B cell (primary cell): Measurements from ENCODE around the gene SLC5A2.

ENCODE experiments used
- EZH2 ChIP-seq: IDR thresholded peaks from 2 replicates; pipeline ENCODE4 v1.6.1; 2012; ENCODE audit warnings: borderline replicate concordance, low read depth, mild to moderate bottlenecking, moderate library complexity, low read length; ENCODE audit not compliant: insufficient read depth, poor library complexity, severe bottlenecking
- TF ChIP-seq, protein P1 (sequence below): fragments of 200-600 bp; IDR thresholded peaks from one replicate; pipeline ENCODE4 v1.8.0; 2022; ENCODE audit warnings: antibody characterized with exemption, mild to moderate bottlenecking

DNA sequence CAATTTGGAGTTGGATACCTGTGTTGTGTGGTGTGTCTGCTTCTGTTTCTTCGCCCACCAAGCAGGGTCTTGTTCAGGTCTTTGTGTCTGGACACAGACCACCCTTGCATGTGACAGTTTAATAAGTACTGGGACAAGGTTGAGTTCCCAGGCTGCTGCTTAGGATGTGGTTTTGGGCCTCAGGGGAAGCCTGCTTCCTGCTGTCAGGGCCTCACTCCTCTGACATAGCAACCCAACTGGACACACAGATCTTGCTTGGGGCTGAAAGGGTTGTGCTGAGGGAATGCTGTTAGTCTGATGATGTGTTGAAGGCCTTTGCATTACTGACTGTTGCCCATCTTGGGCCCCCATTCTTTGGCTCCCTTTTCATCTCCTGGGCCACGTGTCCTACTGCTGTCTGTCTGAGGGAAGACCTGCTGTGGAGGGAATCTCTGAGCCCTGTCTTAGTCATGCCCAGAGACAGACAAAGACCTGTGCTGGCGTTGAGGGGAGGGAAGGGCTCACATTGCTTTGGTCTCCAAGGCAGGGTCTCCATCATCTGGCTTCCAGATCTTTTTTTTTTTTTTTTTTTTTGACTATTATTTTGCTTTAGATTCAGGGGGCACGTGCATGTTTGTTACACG is 15.7 kb upstream of the SLC5A2 start:
- TF ChIP-seq, protein P1, sequence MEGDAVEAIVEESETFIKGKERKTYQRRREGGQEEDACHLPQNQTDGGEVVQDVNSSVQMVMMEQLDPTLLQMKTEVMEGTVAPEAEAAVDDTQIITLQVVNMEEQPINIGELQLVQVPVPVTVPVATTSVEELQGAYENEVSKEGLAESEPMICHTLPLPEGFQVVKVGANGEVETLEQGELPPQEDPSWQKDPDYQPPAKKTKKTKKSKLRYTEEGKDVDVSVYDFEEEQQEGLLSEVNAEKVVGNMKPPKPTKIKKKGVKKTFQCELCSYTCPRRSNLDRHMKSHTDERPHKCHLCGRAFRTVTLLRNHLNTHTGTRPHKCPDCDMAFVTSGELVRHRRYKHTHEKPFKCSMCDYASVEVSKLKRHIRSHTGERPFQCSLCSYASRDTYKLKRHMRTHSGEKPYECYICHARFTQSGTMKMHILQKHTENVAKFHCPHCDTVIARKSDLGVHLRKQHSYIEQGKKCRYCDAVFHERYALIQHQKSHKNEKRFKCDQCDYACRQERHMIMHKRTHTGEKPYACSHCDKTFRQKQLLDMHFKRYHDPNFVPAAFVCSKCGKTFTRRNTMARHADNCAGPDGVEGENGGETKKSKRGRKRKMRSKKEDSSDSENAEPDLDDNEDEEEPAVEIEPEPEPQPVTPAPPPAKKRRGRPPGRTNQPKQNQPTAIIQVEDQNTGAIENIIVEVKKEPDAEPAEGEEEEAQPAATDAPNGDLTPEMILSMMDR = no peak
- TF ChIP-seq EZH2 = no peak
